Inflammatory macrophage treated with lipopolysaccharide for 4 hours (primary cell): Measurements from ENCODE around the gene PRSS16.
"Not testable (repeated sequence)": the region's sequence is repeated elsewhere in the genome, so short reads cannot be mapped to it uniquely, and the experiment has no call there.

ENCODE experiments used
- DNase-seq: peaks from one replicate; pipeline ENCODE4 v3.0.0-alpha.2; 2020

The PRSS16 gene

GRCh38 chr6:27247133-27247836 is at the start of gene PRSS16:
TSS of gene PRSS16 (plus strand) at chr6:27247701. CDS start at chr6:27247738, 37 bp downstream.
- DNase-seq, result no peak

- no peak for DNase-seq
Observed at GRCh38 chr6:27205375-27206278, 41.9 kb upstream of the PRSS16 start.

GRCh38 chr6:27206806-27207205 is 40.7 kb upstream of the PRSS16 start:
- DNase-seq, result no peak

- no peak for DNase-seq
Observed at GRCh38 chr6:27208042-27208441, 39.5 kb upstream of the PRSS16 start.

GRCh38 chr6:27209196-27209595 is 38.3 kb upstream of the PRSS16 start:
- no peak for DNase-seq

- DNase-seq, result no peak
Observed at GRCh38 chr6:27209659-27210269, 37.7 kb upstream of the PRSS16 start.

GRCh38 chr6:27213091-27213517 is 34.4 kb upstream of the PRSS16 start:
- not testable (repeated sequence) for DNase-seq

- no peak for DNase-seq
Observed at GRCh38 chr6:27213544-27214125, 33.9 kb upstream of the PRSS16 start.

- no peak for DNase-seq
Observed at GRCh38 chr6:27214126-27214601, 33.3 kb upstream of the PRSS16 start.

- DNase-seq, result no peak
Observed at GRCh38 chr6:27216874-27217273, 30.6 kb upstream of the PRSS16 start.

- not testable (repeated sequence) for DNase-seq
Observed at GRCh38 chr6:27222971-27223370, 24.5 kb upstream of the PRSS16 start.

GRCh38 chr6:27224729-27225128 is 22.8 kb upstream of the PRSS16 start:
- no peak for DNase-seq

GRCh38 chr6:27228963-27229477 is 18.5 kb upstream of the PRSS16 start:
- no peak for DNase-seq

- DNase-seq, result no peak
Observed at GRCh38 chr6:27230758-27231111, 16.8 kb upstream of the PRSS16 start.

GRCh38 chr6:27234576-27234975 is 12.9 kb upstream of the PRSS16 start:
- DNase-seq, result no peak

- peak; percentile 11 for DNase-seq
Observed at GRCh38 chr6:27237089-27237803, 10.3 kb upstream of the PRSS16 start.

- DNase-seq, result no peak
Observed at GRCh38 chr6:27238010-27238983, 9.2 kb upstream of the PRSS16 start.

- DNase-seq, result no peak
Observed at GRCh38 chr6:27239258-27239657, 8.2 kb upstream of the PRSS16 start.

GRCh38 chr6:27241443-27241842 is 6.1 kb upstream of the PRSS16 start:
- DNase-seq, result no peak

- no peak for DNase-seq
Observed at GRCh38 chr6:27242589-27243265, 4.8 kb upstream of the PRSS16 start.
